ENCODE results near the gene RAPGEF1.

GRCh38 chr9:131618071-131618479 lies 121.8 kb downstream of the RAPGEF1 start:
- TF ChIP-seq SMC3 (conservative IDR thresholded peaks at IDR 0.05; ENCODE audit: poor library complexity) (no peak), TAF1 (IDR thresholded peaks at IDR 0.05; ENCODE audit: low read depth) (no peak), EZH2 (IDR thresholded peaks at IDR 0.05; ENCODE audit: borderline replicate concordance, insufficient read depth, low read length, poor library complexity, severe bottlenecking) (no peak), EP300 (conservative IDR thresholded peaks at IDR 0.05; ENCODE audit: poor library complexity, severe bottlenecking) (no peak), RAD21 (conservative IDR thresholded peaks at IDR 0.05) (no peak), REST (IDR thresholded peaks at IDR 0.05; ENCODE audit: borderline replicate concordance) (no peak), MXI1 (conservative IDR thresholded peaks at IDR 0.05; ENCODE audit: poor library complexity, severe bottlenecking) (no peak)
- TF ChIP-seq, protein P1, sequence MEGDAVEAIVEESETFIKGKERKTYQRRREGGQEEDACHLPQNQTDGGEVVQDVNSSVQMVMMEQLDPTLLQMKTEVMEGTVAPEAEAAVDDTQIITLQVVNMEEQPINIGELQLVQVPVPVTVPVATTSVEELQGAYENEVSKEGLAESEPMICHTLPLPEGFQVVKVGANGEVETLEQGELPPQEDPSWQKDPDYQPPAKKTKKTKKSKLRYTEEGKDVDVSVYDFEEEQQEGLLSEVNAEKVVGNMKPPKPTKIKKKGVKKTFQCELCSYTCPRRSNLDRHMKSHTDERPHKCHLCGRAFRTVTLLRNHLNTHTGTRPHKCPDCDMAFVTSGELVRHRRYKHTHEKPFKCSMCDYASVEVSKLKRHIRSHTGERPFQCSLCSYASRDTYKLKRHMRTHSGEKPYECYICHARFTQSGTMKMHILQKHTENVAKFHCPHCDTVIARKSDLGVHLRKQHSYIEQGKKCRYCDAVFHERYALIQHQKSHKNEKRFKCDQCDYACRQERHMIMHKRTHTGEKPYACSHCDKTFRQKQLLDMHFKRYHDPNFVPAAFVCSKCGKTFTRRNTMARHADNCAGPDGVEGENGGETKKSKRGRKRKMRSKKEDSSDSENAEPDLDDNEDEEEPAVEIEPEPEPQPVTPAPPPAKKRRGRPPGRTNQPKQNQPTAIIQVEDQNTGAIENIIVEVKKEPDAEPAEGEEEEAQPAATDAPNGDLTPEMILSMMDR (IDR thresholded peaks at IDR 0.05; ENCODE audit: poor library complexity, severe bottlenecking) = no peak
